Ishikawa (cell line): ENCODE measurements around the gene WNT10A.

ENCODE experiments used
- CEBPB ChIP-seq: IDR thresholded peaks from 2 replicates; pipeline ENCODE4 v1.6.1; 2012
- CREB1 ChIP-seq: IDR thresholded peaks from 2 replicates; pipeline ENCODE4 v1.6.1; 2012; ENCODE audit warnings: low read depth
- EGR1 ChIP-seq: IDR thresholded peaks from 2 replicates; pipeline ENCODE4 v1.6.1; 2012
- EP300 ChIP-seq: IDR thresholded peaks from 2 replicates; pipeline ENCODE4 v1.6.1; 2012; ENCODE audit warnings: borderline replicate concordance
- FOXM1 ChIP-seq: IDR thresholded peaks from 2 replicates; pipeline ENCODE4 v1.6.1; 2012; ENCODE audit warnings: low read depth, borderline replicate concordance
- MAX ChIP-seq: IDR thresholded peaks from 2 replicates; pipeline ENCODE4 v1.6.1; 2012
- NFIC ChIP-seq: IDR thresholded peaks from 2 replicates; pipeline ENCODE4 v1.6.1; 2012
- RAD21 ChIP-seq: IDR thresholded peaks from 2 replicates; pipeline ENCODE4 v1.6.1; 2012; ENCODE audit warnings: low read depth
- TAF1 ChIP-seq: IDR thresholded peaks from 2 replicates; pipeline ENCODE4 v1.6.1; 2012; ENCODE audit warnings: low read depth, mild to moderate bottlenecking
- TCF12 ChIP-seq: IDR thresholded peaks from 2 replicates; pipeline ENCODE4 v1.6.1; 2012; ENCODE audit warnings: low read depth
- TEAD4 ChIP-seq: IDR thresholded peaks from 2 replicates; pipeline ENCODE4 v1.6.1; 2012
- USF1 ChIP-seq: IDR thresholded peaks from 2 replicates; pipeline ENCODE4 v1.6.1; 2012
- YY1 ChIP-seq: IDR thresholded peaks from 2 replicates; pipeline ENCODE4 v1.6.1; 2012; ENCODE audit warnings: low read depth
- ZBTB7A ChIP-seq: IDR thresholded peaks from 2 replicates; pipeline ENCODE4 v1.6.1; 2012; ENCODE audit warnings: low read depth
- TF ChIP-seq, protein P1 (sequence below): IDR thresholded peaks from 2 replicates; pipeline ENCODE4 v1.6.1; 2012; ENCODE audit warnings: low read depth, mild to moderate bottlenecking

WNT10A gene

DNA sequence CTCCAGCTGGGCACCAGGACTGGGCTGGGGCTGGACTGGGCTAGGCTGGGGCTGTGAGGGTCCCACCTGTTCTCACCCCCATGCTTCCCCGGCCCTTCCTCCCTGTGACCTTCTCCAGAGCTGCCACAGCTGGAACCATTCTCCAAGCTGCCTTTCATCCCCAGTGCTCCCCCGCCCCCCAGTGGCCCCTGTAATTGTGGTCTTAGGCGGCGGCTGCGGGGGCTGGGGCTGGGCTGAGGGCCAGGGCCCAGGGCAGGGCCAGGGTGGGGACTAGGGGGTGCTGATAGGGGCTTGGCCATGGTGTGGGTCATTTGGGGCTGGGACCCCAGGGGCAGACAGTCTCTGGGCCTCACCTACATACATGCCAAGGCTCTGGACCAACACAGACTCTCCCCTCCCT is 2.8 kb upstream of the WNT10A start:
- TF ChIP-seq YY1 (no peak), NFIC (no peak), MAX (no peak), TEAD4 (no peak), USF1 (no peak), TAF1 (no peak), FOXM1 (no peak), EP300 (no peak), CEBPB (no peak)
- TF ChIP-seq, protein P1, sequence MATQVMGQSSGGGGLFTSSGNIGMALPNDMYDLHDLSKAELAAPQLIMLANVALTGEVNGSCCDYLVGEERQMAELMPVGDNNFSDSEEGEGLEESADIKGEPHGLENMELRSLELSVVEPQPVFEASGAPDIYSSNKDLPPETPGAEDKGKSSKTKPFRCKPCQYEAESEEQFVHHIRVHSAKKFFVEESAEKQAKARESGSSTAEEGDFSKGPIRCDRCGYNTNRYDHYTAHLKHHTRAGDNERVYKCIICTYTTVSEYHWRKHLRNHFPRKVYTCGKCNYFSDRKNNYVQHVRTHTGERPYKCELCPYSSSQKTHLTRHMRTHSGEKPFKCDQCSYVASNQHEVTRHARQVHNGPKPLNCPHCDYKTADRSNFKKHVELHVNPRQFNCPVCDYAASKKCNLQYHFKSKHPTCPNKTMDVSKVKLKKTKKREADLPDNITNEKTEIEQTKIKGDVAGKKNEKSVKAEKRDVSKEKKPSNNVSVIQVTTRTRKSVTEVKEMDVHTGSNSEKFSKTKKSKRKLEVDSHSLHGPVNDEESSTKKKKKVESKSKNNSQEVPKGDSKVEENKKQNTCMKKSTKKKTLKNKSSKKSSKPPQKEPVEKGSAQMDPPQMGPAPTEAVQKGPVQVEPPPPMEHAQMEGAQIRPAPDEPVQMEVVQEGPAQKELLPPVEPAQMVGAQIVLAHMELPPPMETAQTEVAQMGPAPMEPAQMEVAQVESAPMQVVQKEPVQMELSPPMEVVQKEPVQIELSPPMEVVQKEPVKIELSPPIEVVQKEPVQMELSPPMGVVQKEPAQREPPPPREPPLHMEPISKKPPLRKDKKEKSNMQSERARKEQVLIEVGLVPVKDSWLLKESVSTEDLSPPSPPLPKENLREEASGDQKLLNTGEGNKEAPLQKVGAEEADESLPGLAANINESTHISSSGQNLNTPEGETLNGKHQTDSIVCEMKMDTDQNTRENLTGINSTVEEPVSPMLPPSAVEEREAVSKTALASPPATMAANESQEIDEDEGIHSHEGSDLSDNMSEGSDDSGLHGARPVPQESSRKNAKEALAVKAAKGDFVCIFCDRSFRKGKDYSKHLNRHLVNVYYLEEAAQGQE: no peak

DNA sequence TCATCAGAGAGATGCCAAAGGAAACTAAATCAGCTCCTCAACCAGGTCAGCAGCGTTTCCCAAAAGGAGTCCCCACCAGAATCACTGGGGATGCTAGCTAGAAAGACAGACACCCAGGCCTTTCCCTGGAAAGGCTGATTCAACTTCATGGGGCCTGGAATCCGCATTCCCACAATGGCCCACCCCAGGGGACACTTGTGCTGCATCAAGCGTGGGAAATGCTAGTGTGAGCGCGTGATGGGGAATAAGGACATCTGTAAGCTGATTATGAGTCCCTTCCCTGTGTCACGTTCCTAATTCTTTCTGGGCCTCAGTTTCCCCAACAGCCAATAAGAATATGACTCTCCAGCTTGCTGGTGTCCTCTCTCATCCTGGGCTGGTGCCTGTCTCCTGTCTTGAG is 2.2 kb upstream of the WNT10A start:
- TF ChIP-seq ZBTB7A: no peak
- TF ChIP-seq CEBPB: no peak
- no peak for TF ChIP-seq NFIC
- no peak for TF ChIP-seq EGR1
- no peak for TF ChIP-seq TCF12
- no peak for TF ChIP-seq MAX
- no peak for TF ChIP-seq TEAD4
- TF ChIP-seq, protein P1: no peak
- no peak for TF ChIP-seq USF1
- TF ChIP-seq FOXM1: no peak
- no peak for TF ChIP-seq EP300
- no peak for TF ChIP-seq CREB1
- no peak for TF ChIP-seq RAD21
- no peak for TF ChIP-seq TAF1
- TF ChIP-seq YY1: no peak

DNA sequence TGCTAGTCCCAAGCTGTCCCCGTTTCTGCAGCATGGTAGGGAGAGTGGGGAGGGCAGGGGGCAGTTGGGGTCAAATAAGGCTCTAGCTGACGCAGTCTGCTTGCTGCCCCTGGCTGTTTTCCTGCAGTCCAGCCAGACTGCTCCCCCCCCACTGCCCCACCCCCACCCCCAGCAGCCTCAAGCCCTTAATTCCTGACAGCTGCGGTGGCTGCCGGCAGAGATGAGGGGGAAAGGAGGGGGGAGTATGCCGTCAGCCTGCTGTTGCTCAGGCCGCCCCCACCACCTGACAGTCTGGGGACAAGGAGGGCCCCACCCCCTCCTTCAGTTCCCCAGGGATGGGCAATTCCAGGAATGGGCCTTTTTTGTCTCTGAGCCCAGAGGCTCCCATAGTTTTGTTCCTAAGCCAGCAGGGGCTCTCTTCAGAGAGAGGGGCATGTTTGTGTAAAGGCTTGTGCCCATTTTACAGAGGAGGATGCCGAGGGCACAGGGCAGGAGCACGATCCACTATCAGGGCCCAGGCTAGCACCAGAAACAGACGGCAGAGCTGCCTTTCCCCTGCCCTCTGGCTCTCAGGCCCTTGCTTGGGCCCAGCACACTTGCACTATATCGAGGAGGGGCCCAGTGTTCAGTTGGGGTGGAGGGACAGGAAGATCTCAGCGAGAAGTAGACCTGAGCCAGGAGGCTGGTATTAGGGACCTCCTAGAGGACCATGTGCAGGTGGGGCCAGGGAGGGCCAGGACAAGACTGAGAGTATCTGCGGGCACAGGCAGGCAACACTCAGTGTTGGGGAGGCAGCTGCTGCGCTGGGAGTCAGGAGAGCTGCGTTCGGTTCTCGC is 1.5 kb upstream of the WNT10A start:
- TF ChIP-seq RAD21 (no peak), FOXM1 (no peak), TAF1 (no peak), ZBTB7A (no peak), TCF12 (no peak), EGR1 (no peak), NFIC (no peak), MAX (no peak), EP300 (no peak)
- TF ChIP-seq, protein P1: no peak

GRCh38 chr2:218879776-218880101 is 913 bp upstream of the WNT10A start:
- TF ChIP-seq NFIC (no peak), EGR1 (no peak), CREB1 (no peak), TEAD4 (no peak), TAF1 (no peak), USF1 (no peak)
